Endothelial cell of umbilical vein (primary cell): Measurements from ENCODE around the gene DAW1.
A peak's percentile ranks its signal among the peaks of the same experiment; 100 is the strongest.

Source experiments
- EZH2 ChIP-seq: IDR thresholded peaks from 2 replicates; pipeline ENCODE4 v1.6.1; 2012; ENCODE audit warnings: borderline replicate concordance, low read depth, mild to moderate bottlenecking, moderate library complexity, low read length, inconsistent platforms; ENCODE audit not compliant: severe bottlenecking
- POLR2AphosphoS5 ChIP-seq: IDR thresholded peaks from 2 replicates; pipeline ENCODE4 v1.6.1; 2012; ENCODE audit warnings: low read depth, mild to moderate bottlenecking, control low read depth, low read length, moderate library complexity; ENCODE audit not compliant: insufficient read depth
- TF ChIP-seq, protein P1 (sequence below), 2 donors: IDR thresholded peaks; 1 replicate in 1 of 2; 2 replicates in 1 of 2; pipeline ENCODE4 v1.5.1; 2011; ENCODE audit warnings: low read length in 2 of 2, mild to moderate bottlenecking in 2 of 2, moderate library complexity in 2 of 2, control low read depth in 1 of 2, inconsistent platforms in 1 of 2, low read depth in 1 of 2; ENCODE audit not compliant: insufficient read depth in 1 of 2; ENCODE audit errors: extremely low read depth in 1 of 2

DNA sequence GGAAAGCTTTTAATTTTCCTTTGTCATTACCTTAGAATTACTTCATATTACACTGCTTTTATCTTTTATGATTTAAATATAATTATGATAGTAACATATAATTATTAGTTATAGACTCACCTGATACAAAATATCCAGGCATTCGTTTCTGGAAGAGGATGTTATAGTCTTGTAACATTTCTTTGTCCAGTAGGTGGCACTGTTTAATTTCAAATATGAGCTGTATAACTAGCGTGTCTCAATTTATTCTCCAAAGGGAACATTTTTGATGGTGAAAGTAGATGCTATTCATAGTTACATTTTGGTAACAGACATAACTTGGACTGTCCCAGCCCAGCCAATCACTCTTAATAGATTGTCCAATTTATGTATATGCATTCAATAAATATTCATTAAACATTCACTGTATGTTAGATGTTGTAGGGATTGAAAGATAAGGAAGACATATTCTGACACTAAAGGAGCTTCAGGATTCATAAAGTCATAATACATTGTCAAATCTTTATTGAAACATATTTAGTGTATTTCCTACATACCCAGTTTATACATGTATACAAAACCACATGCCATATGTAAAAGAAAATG lies 19.2 kb downstream of the DAW1 start:
- TF ChIP-seq, protein P1, sequence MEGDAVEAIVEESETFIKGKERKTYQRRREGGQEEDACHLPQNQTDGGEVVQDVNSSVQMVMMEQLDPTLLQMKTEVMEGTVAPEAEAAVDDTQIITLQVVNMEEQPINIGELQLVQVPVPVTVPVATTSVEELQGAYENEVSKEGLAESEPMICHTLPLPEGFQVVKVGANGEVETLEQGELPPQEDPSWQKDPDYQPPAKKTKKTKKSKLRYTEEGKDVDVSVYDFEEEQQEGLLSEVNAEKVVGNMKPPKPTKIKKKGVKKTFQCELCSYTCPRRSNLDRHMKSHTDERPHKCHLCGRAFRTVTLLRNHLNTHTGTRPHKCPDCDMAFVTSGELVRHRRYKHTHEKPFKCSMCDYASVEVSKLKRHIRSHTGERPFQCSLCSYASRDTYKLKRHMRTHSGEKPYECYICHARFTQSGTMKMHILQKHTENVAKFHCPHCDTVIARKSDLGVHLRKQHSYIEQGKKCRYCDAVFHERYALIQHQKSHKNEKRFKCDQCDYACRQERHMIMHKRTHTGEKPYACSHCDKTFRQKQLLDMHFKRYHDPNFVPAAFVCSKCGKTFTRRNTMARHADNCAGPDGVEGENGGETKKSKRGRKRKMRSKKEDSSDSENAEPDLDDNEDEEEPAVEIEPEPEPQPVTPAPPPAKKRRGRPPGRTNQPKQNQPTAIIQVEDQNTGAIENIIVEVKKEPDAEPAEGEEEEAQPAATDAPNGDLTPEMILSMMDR (IDR thresholded peaks at IDR 0.05; ENCODE audit: extremely low read depth in 1 of 2, insufficient read depth in 1 of 2, low read depth in 1 of 2, low read length in 2 of 2) = peak; percentile 30 to 34
- TF ChIP-seq EZH2 (no peak), POLR2AphosphoS5 (no peak)
